A204.1 (cell line): ENCODE measurements around the gene GSX2.
"Not testable (repeated sequence)": the region's sequence is repeated elsewhere in the genome, so short reads cannot be mapped to it uniquely, and the experiment has no call there.

Experiments
- FAIRE-seq: peaks from 2 replicates; lab custom pipeline; 2012; peaks lifted over from hg19 to GRCh38; lab: Jason Lieb, UNC

The GSX2 gene

DNA sequence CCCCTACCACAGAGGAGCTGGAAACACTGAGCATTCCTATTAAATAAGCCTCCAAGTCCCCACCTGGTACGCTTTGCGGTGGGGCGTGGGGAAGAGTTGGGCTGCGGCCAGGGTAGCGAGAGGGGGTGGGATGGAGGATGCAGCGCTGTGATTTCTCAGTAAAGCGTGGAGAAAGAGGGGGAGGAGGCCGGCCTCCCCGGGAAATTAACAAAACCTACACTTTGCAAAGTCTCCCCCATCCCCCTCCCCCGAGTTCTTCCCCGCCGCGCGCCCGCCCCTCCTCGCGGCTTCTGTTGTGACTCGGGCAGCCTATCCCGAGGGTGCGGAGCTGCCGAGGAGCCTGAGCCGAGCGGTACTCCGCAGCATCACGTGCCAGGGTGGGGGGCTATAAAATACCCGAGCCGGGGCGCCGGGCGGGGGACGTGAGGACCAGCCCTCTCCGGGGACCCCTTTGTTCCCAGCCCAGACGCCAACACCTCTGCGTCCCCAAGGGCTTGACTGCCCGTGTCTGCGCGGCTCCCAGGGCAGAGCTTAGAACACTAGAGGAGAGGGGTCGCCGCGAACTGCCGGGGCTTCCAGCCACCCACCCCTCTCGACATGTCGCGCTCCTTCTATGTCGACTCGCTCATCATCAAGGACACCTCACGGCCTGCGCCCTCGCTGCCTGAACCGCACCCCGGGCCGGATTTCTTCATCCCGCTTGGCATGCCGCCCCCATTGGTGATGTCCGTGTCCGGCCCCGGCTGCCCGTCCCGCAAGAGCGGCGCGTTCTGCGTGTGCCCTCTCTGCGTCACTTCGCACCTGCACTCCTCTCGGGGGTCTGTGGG, at the start of gene GSX2:
Gene GSX2, plus strand, starts transcription at position 416 of the 827 bp plus-strand sequence. Its CDS starts 182 bp downstream, at position 598.
- no peak for FAIRE-seq

DNA sequence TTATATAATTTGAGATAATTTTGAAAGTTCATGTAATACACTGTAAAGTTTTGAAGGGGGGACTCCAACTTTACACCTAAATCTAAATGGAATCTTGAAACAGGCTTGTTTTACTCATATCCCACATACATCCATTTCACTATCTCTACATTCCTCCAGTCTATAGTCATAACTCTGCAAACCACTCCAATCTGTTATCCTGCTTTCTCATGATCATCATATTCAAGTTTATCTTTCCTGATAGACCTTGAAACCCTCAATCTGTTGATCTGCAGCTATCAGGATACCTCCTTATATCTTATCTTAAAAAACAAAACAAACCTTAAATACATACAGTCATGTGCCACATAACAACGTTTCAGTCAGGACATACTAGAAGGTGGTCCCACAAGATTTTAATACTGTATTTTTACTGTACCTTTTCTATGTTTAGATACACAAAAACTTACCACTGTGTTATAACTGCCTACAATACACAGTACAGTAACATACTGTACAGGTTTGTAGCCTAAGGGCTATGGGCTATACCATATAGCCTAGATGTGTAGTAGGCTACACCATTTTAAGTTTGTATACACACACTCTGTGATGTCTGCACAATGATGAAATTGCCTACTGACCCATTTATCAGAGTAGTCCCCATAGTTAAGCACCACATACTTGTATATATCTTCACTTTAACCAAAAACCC, 49.6 kb upstream of the GSX2 start:
- no peak for FAIRE-seq

DNA sequence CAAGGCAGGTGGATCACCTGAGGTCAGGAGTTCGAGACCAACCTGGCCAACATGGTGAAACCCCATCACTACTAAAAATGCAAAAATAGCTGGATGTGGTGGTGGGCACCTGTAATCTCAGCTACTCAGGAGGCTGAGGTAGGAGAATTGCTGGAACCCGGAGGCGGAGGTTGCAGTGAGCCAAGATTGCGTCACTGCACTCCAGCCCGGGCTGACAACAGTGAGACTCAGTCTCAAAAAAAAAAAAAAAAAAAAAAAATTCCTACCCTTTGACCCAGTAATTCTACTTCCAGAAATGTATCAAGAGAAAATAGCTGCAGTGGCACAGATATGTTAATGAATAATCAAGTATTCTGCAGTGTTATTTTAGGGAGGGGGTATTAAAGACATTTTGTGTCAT, 46.6 kb upstream of the GSX2 start:
- FAIRE-seq = not testable (repeated sequence)

DNA sequence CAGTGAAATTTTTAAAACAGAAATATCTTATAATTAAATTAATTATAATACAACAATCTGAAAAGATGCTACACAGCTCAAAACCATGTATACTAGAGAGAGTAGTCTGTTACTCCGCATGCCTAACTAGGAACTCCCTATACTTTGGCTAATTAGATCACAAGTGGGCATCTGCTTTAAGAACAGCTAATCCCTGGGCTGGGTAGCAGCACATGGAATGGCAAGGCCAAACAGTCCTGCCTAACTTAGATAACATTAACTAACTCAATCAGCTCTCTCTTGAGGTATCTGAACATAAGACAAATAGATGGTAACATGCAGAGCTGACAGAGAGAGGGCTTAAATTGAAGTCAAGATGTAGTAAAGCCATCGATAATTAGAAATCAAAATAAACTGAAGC, 45.5 kb upstream of the GSX2 start:
- FAIRE-seq = no peak

DNA sequence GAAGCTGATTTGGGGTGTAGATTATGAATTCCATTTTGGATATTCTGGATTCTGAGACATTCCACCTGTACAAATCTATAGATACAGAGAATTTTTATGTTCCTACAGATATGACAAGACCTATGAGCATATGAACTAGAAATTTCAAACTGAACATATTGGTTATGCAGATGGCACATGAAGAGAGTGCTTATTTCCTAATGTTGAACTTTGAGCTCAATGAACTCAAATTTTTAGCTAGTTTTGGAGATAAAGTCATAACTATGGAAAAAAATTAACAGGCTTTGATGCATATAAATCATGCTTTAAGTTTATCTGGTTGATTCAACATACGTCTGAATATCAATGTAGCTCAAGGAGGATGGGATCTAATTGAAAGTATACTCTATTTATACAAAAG, 44.5 kb upstream of the GSX2 start:
- no peak for FAIRE-seq

- peak; percentile 35 for FAIRE-seq
Observed at GRCh38 chr4:54056360-54056759, 43.6 kb upstream of the GSX2 start.

DNA sequence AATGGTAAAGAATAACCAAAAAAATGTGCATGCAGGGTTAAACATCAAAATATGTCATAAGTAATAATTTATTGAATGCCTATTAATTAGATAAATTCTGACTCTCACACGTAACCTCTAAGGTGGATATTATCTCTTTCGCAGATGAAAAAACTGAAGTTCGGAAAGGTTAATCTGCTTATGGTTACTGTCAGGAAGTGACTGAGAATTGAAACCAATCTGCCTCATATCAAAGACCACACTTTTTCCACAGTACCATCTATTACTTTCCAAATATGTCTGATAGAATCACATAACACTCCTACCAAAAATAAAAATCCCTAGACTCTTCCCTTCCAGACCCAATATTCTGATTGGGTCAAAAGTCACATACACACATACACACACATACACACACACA, 41.8 kb upstream of the GSX2 start:
- no peak for FAIRE-seq

- FAIRE-seq = no peak
Observed at GRCh38 chr4:54060116-54060515, 39.8 kb upstream of the GSX2 start.

- no peak for FAIRE-seq
Observed at GRCh38 chr4:54061067-54061466, 38.9 kb upstream of the GSX2 start.

- FAIRE-seq = no peak
Observed at GRCh38 chr4:54061873-54062272, 38.1 kb upstream of the GSX2 start.

DNA sequence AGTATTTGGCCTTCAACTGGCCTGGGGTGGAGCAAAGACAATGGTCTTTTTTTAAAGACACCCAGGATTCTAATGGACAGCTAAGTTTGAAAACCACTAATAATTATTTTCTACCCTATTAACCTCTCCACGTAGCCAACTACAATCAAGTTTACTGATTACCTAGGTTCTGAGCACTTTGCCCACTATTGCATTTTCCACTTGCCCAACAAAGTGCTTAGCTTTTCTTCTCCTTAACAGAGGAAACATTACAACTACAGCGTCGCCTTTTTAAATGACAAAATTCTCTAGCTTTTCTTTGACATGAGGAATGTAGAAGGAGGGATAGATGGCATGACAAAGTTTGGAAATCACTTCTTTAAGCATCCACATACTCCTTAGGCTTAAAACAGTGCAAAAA, 37.6 kb upstream of the GSX2 start:
- no peak for FAIRE-seq

- no peak for FAIRE-seq
Observed at GRCh38 chr4:54063229-54063628, 36.7 kb upstream of the GSX2 start.

GRCh38 chr4:54063737-54064316, 36.1 kb upstream of the GSX2 start:
- no peak for FAIRE-seq

DNA sequence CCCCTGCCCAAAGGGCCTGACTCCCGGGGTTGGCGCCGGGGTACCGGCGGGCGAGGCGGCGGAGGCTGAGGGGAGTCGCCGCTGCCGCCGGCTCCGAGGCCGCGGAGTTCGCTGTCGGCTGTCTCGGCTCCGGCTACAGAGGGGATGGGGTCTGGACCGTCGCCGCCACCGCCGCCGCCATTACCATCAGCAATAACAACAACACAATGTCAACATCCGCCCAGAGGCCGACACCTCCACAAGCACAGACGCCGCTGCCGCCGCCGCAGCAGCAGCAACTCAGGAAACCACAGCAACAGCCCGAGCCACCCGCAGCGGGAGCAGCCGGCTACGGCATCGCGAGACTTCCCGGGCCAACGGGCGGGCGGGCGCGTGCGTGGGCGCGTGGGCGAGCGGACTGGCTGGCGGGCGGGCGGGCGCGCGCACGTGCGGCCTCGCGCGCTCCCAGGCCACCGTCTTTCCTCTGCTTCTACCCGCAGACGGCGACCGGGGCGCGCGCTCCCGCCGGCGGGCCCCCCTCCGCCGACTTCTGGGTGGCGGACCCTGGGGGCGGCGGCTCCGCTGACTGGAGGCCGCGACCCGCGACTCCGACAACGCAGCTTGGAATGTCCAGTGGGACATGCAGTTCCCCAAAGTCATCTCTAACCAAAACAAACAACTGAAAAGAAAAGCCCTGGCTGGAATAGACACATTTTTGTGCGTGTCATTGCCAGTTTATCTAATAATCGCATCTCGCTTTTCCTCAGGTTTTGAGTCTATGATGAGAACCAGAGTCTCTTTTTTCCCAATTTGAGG, 35.4 kb upstream of the GSX2 start, which contains the start of gene CHIC2:
Gene CHIC2, minus strand, starts transcription at position 289 of the 795 bp plus-strand sequence. CDS start 305 bp downstream, outside the sequence.
- FAIRE-seq = no peak

DNA sequence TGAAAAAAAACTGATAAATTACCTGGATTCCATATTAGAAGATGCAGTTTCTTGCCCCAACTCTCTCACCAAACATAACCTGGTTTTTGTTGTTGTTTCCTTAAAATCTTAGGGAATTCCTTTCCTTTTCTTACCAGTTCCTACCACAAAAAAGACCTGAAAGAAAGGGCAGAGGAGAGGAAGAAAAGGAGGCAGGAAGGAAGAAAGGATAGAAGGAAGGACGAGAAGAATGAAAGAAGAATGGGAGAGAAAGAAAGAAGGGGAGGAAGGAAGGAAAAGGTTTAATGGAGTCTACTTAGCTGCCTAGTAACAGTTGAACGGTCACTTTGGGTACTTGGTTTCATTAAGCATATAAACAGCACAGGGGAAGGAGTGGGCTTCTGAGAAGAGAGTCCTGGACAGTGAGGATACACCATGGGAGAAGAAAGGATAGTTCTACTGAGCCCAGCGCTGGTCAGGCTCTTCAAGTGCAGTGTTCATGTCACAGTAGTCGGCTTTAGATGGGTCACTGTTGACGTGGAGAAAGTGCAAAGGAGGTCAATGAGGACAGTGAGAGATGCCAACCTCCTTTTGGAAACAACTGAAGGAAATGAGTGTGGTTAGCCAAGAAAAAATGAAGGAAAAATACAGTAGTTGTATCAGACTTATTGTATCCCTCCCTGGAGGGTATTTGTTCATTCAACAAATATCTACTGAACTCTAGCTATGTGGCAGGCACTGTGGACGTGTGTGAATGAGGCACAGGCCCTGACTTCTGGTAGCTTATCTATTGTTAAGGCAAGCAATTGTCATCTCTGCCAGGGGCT, 34.5 kb upstream of the GSX2 start:
- no peak for FAIRE-seq

GRCh38 chr4:54066088-54066415, 33.9 kb upstream of the GSX2 start:
- FAIRE-seq = no peak

- FAIRE-seq = no peak
Observed at GRCh38 chr4:54066718-54067129, 33.2 kb upstream of the GSX2 start.

DNA sequence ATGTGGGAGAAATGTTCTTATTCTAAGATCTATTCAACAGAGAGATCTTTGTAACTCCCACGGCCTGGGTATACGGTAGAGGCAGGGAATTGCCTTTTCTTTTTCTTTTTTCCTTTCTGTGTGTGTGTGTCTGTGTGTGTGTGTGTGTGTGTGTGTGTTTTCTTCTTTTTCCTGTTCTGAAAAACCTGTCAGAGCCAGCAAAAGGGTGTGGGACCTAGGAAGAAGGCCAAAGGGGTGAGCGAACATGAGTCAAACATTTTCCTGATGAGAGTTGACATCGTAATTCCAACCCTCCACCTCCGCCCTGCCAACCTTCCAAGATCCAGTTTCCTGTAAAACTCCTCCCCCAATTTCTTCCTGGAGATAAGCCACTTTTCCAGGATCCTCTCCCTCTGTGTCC, 32.8 kb upstream of the GSX2 start:
- FAIRE-seq = no peak

GRCh38 chr4:54073271-54073880, 26.6 kb upstream of the GSX2 start:
- no peak for FAIRE-seq

GRCh38 chr4:54074381-54074780, 25.6 kb upstream of the GSX2 start:
- FAIRE-seq = no peak

GRCh38 chr4:54076673-54077072, 23.3 kb upstream of the GSX2 start:
- FAIRE-seq = no peak
